GM12801 (cell line): ENCODE measurements around the gene YEATS2.

Source experiments
- TF ChIP-seq, protein P1 (sequence below): IDR thresholded peaks from one replicate; pipeline ENCODE4 v1.5.1; 2011; ENCODE audit warnings: control low read depth; ENCODE audit not compliant: insufficient read length; ENCODE audit errors: extremely low read depth

Gene YEATS2

DNA sequence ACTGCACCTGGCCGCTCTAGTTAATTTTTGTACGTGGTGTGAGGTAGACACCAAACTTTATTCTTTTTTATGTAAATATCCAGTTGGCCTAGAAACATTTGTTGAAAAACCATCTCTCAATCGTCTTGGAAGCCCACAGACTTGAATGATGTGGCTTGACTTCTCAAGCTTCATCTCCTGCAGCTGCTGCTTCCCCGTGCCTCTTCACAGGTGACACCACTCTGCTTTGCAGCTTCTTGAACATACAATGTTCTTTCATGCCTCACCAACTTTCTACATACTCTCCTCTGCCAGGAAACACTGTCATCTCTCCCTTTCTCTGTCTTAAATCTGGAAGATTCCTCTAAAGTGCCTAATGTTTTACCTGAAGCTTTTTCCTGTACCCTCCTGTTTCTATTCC is 92.2 kb downstream of the YEATS2 start:
- TF ChIP-seq, protein P1, sequence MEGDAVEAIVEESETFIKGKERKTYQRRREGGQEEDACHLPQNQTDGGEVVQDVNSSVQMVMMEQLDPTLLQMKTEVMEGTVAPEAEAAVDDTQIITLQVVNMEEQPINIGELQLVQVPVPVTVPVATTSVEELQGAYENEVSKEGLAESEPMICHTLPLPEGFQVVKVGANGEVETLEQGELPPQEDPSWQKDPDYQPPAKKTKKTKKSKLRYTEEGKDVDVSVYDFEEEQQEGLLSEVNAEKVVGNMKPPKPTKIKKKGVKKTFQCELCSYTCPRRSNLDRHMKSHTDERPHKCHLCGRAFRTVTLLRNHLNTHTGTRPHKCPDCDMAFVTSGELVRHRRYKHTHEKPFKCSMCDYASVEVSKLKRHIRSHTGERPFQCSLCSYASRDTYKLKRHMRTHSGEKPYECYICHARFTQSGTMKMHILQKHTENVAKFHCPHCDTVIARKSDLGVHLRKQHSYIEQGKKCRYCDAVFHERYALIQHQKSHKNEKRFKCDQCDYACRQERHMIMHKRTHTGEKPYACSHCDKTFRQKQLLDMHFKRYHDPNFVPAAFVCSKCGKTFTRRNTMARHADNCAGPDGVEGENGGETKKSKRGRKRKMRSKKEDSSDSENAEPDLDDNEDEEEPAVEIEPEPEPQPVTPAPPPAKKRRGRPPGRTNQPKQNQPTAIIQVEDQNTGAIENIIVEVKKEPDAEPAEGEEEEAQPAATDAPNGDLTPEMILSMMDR = no peak

DNA sequence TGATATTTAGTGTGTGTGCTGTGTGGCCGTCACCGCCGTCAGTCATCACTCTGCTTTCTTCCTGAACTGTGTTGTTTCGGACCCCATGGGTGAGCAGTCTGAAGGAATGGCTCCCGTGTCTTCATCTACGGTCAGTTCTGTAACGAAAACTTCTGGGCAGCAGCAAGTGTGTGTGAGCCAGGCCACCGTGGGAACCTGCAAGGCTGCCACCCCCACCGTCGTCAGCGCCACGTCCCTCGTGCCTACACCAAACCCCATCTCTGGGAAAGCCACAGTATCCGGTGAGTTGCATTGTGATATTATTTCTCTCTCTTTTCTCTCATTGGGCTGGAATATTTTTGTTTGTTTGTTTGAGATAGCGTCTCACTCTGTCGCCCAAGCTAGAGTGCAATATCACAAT is 93.1 kb downstream of the YEATS2 start:
- TF ChIP-seq, protein P1 = no peak

DNA sequence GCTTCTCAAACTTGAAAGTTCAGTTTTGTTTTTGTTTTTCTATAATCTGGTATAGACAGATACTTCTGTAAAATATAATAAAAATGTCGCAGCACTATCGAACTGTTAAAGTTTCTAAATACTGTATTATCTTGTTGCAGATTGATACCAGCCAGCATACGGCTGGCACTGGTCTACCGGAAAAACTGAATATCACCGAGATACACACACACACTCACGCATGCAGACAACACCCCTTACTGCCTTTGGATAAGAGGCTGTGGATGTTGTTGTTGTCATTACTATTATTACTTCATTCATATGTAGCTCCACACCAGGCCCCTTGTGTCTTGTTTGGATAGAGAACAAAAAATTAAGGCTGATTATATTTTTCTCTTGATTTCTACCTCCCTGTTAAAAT is 95.4 kb downstream of the YEATS2 start:
- TF ChIP-seq, protein P1 = no peak

DNA sequence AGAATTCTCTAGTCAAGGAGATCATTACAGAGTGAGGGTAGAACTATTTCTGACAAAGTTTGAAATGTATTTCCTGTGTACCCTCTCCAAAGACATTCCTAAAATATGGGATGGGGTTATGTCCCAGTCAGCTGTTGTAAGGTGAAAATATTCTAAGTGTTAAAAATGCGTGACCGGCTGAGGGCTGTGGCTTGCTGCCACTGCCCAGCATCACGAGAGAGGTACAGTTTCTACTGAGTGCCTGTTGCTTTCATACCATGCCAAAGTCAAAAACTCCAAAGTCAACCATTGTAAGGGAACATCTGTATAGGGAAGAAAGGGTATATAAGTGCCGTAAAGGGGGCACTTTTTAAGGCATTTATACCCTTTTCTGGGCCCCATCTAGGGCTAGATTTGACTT is 96.9 kb downstream of the YEATS2 start:
- TF ChIP-seq, protein P1 = no peak

DNA sequence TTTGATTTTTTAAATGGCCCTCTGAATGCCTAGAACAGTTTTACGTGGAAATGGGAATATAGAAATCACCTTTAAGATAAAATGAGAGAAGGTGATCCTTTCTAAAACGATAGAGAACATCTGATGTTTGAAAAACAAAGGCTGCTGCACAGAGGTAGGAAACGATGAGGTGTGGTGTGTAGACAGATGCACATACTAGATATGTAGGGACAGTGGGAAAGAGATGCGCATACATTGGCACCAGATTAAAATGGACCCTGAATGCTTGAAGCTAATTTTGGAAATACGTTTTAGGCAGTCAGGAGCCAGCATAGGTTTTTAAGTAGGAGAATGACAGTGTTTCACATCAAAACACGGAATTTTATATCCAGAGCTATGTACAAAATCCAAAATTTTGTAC is 98.8 kb downstream of the YEATS2 start:
- TF ChIP-seq, protein P1 = no peak

DNA sequence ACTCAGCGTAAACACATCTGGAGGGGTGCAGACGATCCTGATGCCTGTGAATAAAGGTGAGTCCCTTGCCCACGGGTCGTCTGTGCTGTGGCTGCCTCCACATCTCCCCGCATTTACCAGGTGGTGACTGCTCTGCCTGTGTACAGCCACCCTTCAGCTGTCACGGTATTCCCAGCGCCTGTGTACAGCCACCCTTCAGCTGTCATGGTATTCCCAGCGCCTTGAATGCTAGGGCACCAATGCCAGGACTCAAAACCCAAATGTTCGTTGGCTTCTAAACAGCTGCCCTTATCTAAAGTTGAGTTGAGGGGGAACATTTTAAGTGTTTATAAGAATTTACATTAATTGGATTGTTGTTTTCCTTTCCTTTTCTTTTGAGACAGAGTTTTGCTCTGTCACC is 100.4 kb downstream of the YEATS2 start:
- TF ChIP-seq, protein P1 = no peak

DNA sequence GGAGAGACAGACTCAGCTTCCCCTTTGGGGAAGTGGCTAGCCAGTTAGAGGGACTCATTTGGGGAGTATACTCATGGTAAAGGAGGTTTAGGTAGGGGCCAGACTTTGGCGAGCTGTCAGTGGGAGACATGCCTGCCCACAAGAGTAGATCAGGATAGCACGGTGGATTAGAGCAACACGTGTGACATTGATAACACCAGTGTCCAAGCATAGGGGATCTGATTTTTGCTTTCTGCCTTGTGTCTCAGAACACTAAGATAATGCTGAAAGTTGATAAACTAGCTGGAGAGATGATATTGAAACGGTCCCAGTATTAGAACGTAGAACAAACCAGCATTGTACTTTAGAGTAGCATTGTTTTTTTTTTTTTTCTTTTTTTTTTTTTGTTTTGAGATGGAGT is 101.9 kb downstream of the YEATS2 start:
- TF ChIP-seq, protein P1 = no peak
